IPS DF 6.9 (cell line): ENCODE data around the gene CIDEC.
"Not testable (repeated sequence)": the region's sequence is repeated elsewhere in the genome, so short reads cannot be mapped to it uniquely, and the experiment has no call there.

Source experiments
- DNase-seq: peaks from one replicate; pipeline ENCODE4 v3.0.0-alpha.2; 2013; ENCODE audit warnings: low read depth, low spot score
- H3K27ac ChIP-seq: one replicate; pipeline ENCODE4 v1.5.1; 2013; ENCODE audit warnings: low read length, control low read depth
- H3K27me3 ChIP-seq: 2 replicates; pipeline ENCODE4 v1.6.1; 2013; ENCODE audit warnings: mild to moderate bottlenecking, low read length; ENCODE audit not compliant: control insufficient read depth, insufficient read depth
- H3K36me3 ChIP-seq: 2 replicates; pipeline ENCODE4 v1.6.1; 2013; ENCODE audit warnings: low read length; ENCODE audit not compliant: control insufficient read depth, insufficient read depth
- H3K4me1 ChIP-seq: 2 replicates; pipeline ENCODE4 v1.6.1; 2013; ENCODE audit warnings: low read length; ENCODE audit not compliant: control insufficient read depth, insufficient read depth
- H3K4me3 ChIP-seq: 2 replicates; pipeline ENCODE4 v1.5.1; 2013; ENCODE audit warnings: mild to moderate bottlenecking, low read length
- H3K9me3 ChIP-seq: 2 replicates; pipeline ENCODE4 v1.6.1; 2013; ENCODE audit warnings: low read length, inconsistent platforms; ENCODE audit not compliant: control insufficient read depth, insufficient read depth
- WGBS: extraction: QIAGEN DNeasy Blood & Tissue Kit; methylation state at CpG from one replicate; pipeline ENCODE4 v1.1.7; 2013; ENCODE audit warnings: mixed read lengths, missing lambda C conversion rate; ENCODE audit not compliant: insufficient read length, insufficient coverage; 5-methylcytosine and 5-hydroxymethylcytosine counted together

The CIDEC gene

GRCh38 chr3:9901967-9902366, 21.9 kb upstream of the CIDEC start:
- Histone ChIP-seq H3K36me3 (no peaks in the 10 kb centered on the region), H3K4me1 (peaks cover 5% of the 10 kb centered on the region), H3K27me3 (no peaks in the 10 kb centered on the region), H3K4me3 (no peak overlapping the region), H3K9me3 (no peaks in the 10 kb centered on the region), H3K27ac (no peak overlapping the region)
- no CpG with 5 or more reads among the region's 5 CpGs for whole genome bisulfite sequencing
- DNase-seq: no peak

GRCh38 chr3:9900965-9901415, 20.9 kb upstream of the CIDEC start:
- not testable (repeated sequence) for H3K27me3 ChIP-seq, H3K4me3 ChIP-seq, H3K4me1 ChIP-seq, H3K36me3 ChIP-seq, H3K9me3 ChIP-seq, DNase-seq, H3K27ac ChIP-seq
- WGBS: no CpG with 5 or more reads among the region's 6 CpGs

- no peaks in the 10 kb centered on the region for H3K27me3 ChIP-seq
- no peaks in the 10 kb centered on the region for H3K9me3 ChIP-seq
- no peak overlapping the region for H3K4me3 ChIP-seq
- H3K4me1 ChIP-seq: peaks cover 5% of the 10 kb centered on the region
- no peaks in the 10 kb centered on the region for H3K36me3 ChIP-seq
- 100% methylated on average over 1 of the region's 3 CpGs for WGBS
- H3K27ac ChIP-seq: no peak overlapping the region
- no peak for DNase-seq
Measured at GRCh38 chr3:9899289-9899791, 19.3 kb upstream of the CIDEC start.

- Histone ChIP-seq H3K9me3 (no peaks in the 10 kb centered on the region), H3K4me1 (peaks cover 5% of the 10 kb centered on the region), H3K4me3 (no peak overlapping the region), H3K36me3 (no peaks in the 10 kb centered on the region), H3K27me3 (no peaks in the 10 kb centered on the region), H3K27ac (no peak overlapping the region)
- WGBS: no CpG with 5 or more reads among the region's 8 CpGs
- no peak for DNase-seq
Measured at GRCh38 chr3:9898467-9899241, 18.6 kb upstream of the CIDEC start.

- H3K9me3 ChIP-seq: no peaks in the 10 kb centered on the region
- H3K36me3 ChIP-seq: peaks cover 6% of the 10 kb centered on the region
- no peaks in the 10 kb centered on the region for H3K27me3 ChIP-seq
- H3K27ac ChIP-seq: no peak overlapping the region
- no peak overlapping the region for H3K4me3 ChIP-seq
- WGBS: no CpG with 5 or more reads among the region's 4 CpGs
- no peak for DNase-seq
- peaks cover 2% of the 10 kb centered on the region for H3K4me1 ChIP-seq
Measured at GRCh38 chr3:9897408-9898372, 17.6 kb upstream of the CIDEC start.

- no CpG with 5 or more reads among the region's 10 CpGs for WGBS
- H3K9me3 ChIP-seq, H3K4me1 ChIP-seq, H3K36me3 ChIP-seq, H3K27ac ChIP-seq, H3K4me3 ChIP-seq, H3K27me3 ChIP-seq, DNase-seq: not testable (repeated sequence)
Measured at GRCh38 chr3:9896755-9897407, 16.8 kb upstream of the CIDEC start.

- H3K27ac ChIP-seq, H3K27me3 ChIP-seq, DNase-seq, H3K4me1 ChIP-seq, H3K9me3 ChIP-seq, H3K4me3 ChIP-seq, H3K36me3 ChIP-seq: not testable (repeated sequence)
- WGBS: no CpG with 5 or more reads among the region's 3 CpGs
Measured at GRCh38 chr3:9895715-9896114, 15.7 kb upstream of the CIDEC start.

GRCh38 chr3:9893739-9894138, 13.7 kb upstream of the CIDEC start:
- no peak for DNase-seq
- Histone ChIP-seq H3K9me3 (no peaks in the 10 kb centered on the region), H3K4me3 (no peak overlapping the region), H3K27me3 (no peaks in the 10 kb centered on the region), H3K27ac (no peak overlapping the region), H3K36me3 (peaks cover 6% of the 10 kb centered on the region), H3K4me1 (no peaks in the 10 kb centered on the region; the same call in 1 of the 2 replicates)
- WGBS: no CpG with 5 or more reads among the region's 1 CpG

GRCh38 chr3:9891072-9891622, 11.1 kb upstream of the CIDEC start:
- no peaks in the 10 kb centered on the region for H3K9me3 ChIP-seq

More at GRCh38 chr3:9891072-9891622, 11.1 kb upstream of the CIDEC start:
- no peak for DNase-seq
- Histone ChIP-seq H3K4me1 (no peaks in the 10 kb centered on the region), H3K27ac (no peak overlapping the region), H3K36me3 (peaks cover 6% of the 10 kb centered on the region), H3K27me3 (no peaks in the 10 kb centered on the region), H3K4me3 (peak overlapping the region; percentile 61)
- WGBS: no CpG with 5 or more reads among the region's 12 CpGs
